H1 (cell line): Measurements from ENCODE around the gene ZMAT5. TPM values are rescaled to one million over a fixed set of nuclear protein-coding genes. Genes with fewer than 3 reads are reported as not detected.

Experiments used
- CHD7 ChIP-seq: fragments of 300-600 bp; sonication (generic); IDR thresholded peaks from 2 replicates; pipeline ENCODE4 v1.7.1; 2012; ENCODE audit warnings: low read length, moderate library complexity, mild to moderate bottlenecking, inconsistent platforms; ENCODE audit not compliant: insufficient replicate concordance
- polyA plus RNA-seq, 7 experiments: library from polyadenylated mRNA; depleted of rRNA in 3 of 7; stranded (reverse) in 5 of 7; unstranded in 2 of 7; fragments of >200 nt in 5 of 7; fragments of 200-250 nt in 2 of 7; gene quantifications; 1 replicate in 5 of 7; 2 replicates in 1 of 7; 4 replicates in 1 of 7; pipeline versions ENCODE4 v1.2.1 to v1.2.3, GENCODE V29; 2011 to 2013; ENCODE audit warnings: missing spikeins in 2 of 7, mixed read lengths in 2 of 7
- total RNA-seq: library from RNA; stranded (reverse); fragmentation: NEBNext Ultra II Directional; extraction: Animal tissue kit (Norgen Biotek cat#: 25700); gene quantifications from 2 replicates; pipeline ENCODE4 v1.2.1, GENCODE V29; 2021

Gene ZMAT5
- total and polyA plus RNA-seq, 2 of the 8 experiments (the other 6 are each of a cell fraction or from before 2014, with no cell fraction given): 14.0 to 38.3 TPM

- no peak for TF ChIP-seq CHD7
Observed at GRCh38 chr22:29704528-29705285, 62.1 kb downstream of the ZMAT5 start (continued).
